HEK293T (cell line): ENCODE data around the gene CABP2.

Experiments
- ARNT ChIP-seq: fragments of 450-650 bp; IDR thresholded peaks from 2 replicates; pipeline ENCODE4 v1.6.1; 2017; ENCODE audit warnings: mild to moderate bottlenecking
- BHLHE40 ChIP-seq: fragments of 450-650 bp; IDR thresholded peaks from 2 replicates; pipeline ENCODE4 v1.6.1; 2016; ENCODE audit warnings: mild to moderate bottlenecking, moderate library complexity, borderline replicate concordance
- ELF4 ChIP-seq: fragments of 450-650 bp; IDR thresholded peaks from 2 replicates; pipeline ENCODE4 v1.6.1; 2017; ENCODE audit warnings: antibody characterized with exemption
- FOXA1 ChIP-seq: fragments of 450-650 bp; IDR thresholded peaks from 2 replicates; pipeline ENCODE4 v1.6.1; 2016; ENCODE audit warnings: mild to moderate bottlenecking
- FOXM1 ChIP-seq: fragments of 450-650 bp; IDR thresholded peaks from 2 replicates; pipeline ENCODE4 v1.6.1; 2017; ENCODE audit warnings: mild to moderate bottlenecking, borderline replicate concordance
- L3MBTL2 ChIP-seq: fragments of 450-650 bp; conservative IDR thresholded peaks from 2 replicates; pipeline ENCODE4 v1.6.1; 2016; ENCODE audit warnings: mild to moderate bottlenecking
- LEF1 ChIP-seq: fragments of 450-650 bp; IDR thresholded peaks from 2 replicates; pipeline ENCODE4 v1.6.1; 2017; ENCODE audit warnings: mild to moderate bottlenecking, borderline replicate concordance
- PKNOX1 ChIP-seq: fragments of 450-650 bp; IDR thresholded peaks from 2 replicates; pipeline ENCODE4 v1.6.1; 2016
- SP1 ChIP-seq: fragments of 450-650 bp; IDR thresholded peaks from 2 replicates; pipeline ENCODE4 v1.6.1; 2017
- SUZ12 ChIP-seq: fragments of 450-650 bp; IDR thresholded peaks from 2 replicates; pipeline ENCODE4 v1.6.1; 2016; ENCODE audit warnings: mild to moderate bottlenecking
- TARDBP ChIP-seq: fragments of 450-650 bp; IDR thresholded peaks from 2 replicates; pipeline ENCODE4 v1.6.1; 2016
- ZNF384 ChIP-seq: fragments of 450-650 bp; IDR thresholded peaks from 2 replicates; pipeline ENCODE4 v1.6.1; 2016

DNA sequence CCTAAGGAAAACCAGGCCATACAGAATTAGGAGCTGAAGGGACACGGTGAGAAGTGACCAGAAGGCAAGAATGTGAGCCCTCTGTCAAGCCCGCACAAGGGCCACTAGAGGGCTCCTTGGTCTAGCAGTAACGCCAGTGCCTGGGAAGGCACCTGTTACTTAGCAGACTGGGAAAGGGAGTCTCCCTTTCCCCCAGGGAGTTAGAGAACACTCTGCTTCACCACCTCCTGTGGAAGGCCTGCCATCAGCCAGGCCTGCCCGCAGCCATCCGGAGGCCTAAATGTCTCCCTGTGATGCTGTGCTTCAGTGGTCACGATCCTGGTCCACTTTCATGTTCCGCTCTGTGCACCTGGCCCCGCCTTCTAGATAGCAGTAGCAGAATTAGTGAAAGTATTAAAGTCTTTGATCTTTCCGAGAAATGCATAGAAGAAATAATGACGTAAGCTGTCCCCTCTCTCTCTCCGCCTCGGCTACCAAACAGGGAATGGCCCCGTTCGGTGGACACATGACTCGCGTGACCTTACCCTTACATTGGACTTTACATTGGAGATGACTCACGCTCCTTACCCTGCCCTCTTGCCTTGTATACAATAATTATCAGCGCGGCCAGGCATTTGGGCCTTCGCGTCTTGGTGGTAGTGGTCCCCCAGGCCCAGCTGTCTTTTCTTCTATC lies 49.6 kb upstream of the CABP2 start:
- TF ChIP-seq FOXM1 (no peak), SP1 (no peak), LEF1 (no peak), TARDBP (no peak), L3MBTL2 (no peak), BHLHE40 (no peak), ARNT (no peak), SUZ12 (no peak), ELF4 (no peak), PKNOX1 (no peak), FOXA1 (no peak), ZNF384 (no peak)
